WTC11 (cell line): ENCODE measurements around the gene FXYD3.

Experiments used
- CREB1 ChIP-seq: sonication (generic); formaldehyde crosslinking; IDR thresholded peaks from 2 replicates; pipeline ENCODE4 v1.8.0; 2023; ENCODE audit warnings: mild to moderate bottlenecking, missing genetic modification reagents
- CTCF ChIP-seq: fragments of 200-600 bp; IDR thresholded peaks from 2 replicates; pipeline ENCODE4 v1.8.0; 2022; ENCODE audit warnings: antibody characterized with exemption
- MAX ChIP-seq: sonication (generic); formaldehyde crosslinking; IDR thresholded peaks from 2 replicates; pipeline ENCODE4 v1.8.0; 2022; ENCODE audit warnings: mild to moderate bottlenecking, missing genetic modification reagents
- NFE2L1 ChIP-seq: sonication (generic); formaldehyde crosslinking; IDR thresholded peaks from 2 replicates; pipeline ENCODE4 v1.8.1; 2023; ENCODE audit warnings: missing genetic modification reagents
- TEAD1 ChIP-seq: sonication (generic); formaldehyde crosslinking; IDR thresholded peaks from 2 replicates; pipeline ENCODE4 v1.8.0; 2022; ENCODE audit warnings: mild to moderate bottlenecking, missing genetic modification reagents

DNA sequence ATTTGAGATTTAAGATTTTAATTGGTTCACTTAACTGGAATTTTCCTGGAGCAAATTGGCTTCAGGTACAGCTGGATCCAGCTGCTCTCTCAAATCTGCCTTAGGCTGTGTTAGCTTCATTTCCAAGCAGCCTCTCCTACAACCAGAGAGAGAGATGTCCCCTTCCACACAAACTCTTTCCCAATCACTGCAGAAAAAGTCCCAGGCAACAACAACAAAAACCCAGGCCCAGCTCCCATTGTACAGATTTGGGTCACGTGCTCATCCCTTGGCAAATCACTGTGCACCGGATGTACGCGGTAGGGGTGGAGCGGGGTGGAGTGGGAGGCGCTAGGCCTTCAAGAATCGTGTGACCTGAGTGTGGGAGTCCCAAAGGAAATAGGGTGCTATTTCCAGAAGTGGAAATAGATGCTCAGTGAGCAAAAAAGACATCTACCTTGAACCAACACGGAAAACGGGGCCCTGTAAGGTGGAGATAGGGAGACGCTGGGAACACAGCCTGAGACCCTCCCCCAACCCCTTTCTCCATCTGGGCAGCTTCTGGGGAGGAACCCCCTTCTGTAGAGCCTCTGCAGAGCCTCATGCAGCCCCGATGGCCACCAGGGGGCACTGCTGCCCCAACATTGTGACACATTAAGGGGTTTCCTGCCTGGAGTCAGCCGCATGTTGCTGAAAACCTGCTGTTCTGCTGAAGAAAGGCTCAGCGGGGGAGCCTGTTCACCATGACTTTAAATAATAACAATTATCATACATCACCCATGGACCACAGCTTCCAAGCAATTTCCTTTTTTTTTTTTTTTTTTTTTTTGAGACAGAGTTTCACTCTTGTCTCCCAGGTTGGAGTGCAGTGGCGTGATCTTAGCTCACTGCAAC is 48.7 kb upstream of the FXYD3 start:
- no peak for TF ChIP-seq CREB1 (CRISPR knock-in tag)
- peak; percentile 92 for TF ChIP-seq CTCF
- peak; percentile 64; the same call in 1 of the 2 replicates for TF ChIP-seq MAX (CRISPR knock-in tag)
- TF ChIP-seq TEAD1: 0 out of 2 replicates have a peak, but pooled peaks have one; percentile 29
- TF ChIP-seq NFE2L1 (CRISPR knock-in tag): no peak
